AML-193 (cell line): ENCODE measurements around the gene MSH3.

Experiments used
- DNase-seq, 2 experiments: peaks; one replicate each; lab custom pipeline; 2025; lab: John Stamatoyannopoulos, UW

Gene MSH3

DNA sequence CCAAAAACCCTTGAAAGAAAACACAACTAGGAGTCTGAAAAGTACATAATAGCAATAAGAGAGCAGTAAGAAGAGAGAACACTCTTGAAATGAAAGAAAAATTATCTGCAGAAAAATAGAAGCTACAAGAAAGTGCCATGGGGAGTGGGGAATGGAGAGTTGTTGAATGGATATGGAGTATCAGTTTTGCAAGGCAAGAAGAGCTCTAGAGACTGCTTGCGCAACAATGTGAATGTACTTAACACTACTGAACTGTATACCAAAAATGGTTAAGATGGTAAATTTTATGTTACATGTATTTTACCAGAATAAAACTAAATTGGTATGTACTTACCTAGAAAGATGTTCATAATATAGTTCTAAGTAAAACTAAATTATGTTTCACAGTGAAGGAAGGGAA is 251.0 kb downstream of the MSH3 start:
- DNase-seq = peak in 1 of 2 experiments; percentile 24

DNA sequence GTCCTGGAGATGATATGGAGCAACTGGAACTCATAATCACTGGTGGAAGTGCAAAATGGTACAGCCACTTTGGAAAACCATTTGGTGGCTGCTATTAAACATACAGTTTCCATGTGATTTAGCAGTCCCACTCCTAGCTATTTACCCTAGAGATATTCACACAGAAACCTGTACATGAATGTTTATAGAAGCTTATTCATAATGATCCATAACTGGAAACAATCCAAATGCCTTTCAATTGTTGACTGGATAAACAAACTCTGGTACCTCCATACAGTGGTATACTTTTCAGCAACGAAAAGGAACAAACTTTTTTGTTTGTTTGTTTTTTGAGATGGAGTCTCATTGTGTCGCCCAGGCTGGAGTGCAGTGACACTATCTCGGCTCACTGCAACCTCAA is 258.0 kb downstream of the MSH3 start:
- no peak for DNase-seq

DNA sequence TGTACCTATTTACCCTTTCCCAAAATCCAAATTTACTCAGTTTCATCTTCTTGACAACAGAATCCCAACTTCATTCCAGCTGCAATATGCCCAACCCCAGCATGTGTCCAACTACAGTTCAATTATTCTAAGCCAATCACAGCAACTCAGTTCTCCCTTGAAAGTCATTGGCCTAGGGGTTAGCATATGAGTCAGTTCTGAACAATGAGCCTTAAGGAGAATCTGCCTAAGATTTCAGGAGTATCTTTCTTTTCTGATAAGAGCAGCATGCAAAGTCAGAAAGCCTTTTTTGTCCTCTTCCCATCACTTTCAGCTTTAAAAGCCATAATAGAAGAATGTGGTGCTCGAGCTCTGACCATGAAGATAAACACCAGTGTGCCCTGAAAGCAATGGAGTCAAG is 261.3 kb downstream of the MSH3 start:
- no peak for DNase-seq

DNA sequence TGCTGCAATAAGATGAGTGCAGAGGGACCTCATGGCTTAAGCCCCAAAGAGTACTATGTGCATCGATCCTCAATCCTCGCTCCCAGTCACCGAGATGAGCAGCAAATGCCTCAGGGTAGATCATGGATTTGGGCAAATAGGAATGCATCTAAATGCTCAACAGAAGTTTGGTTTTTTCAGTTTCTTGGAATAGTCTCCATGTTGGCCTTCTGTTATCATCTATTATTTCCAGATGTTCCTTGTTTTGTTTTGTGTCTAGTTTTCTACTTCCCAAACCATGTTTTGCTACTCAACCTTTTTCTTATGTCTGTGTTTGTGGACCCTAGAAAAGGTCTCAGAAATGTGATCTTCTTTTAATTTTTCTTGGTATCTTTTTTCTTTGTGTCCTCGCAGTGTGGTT is 262.2 kb downstream of the MSH3 start:
- no peak for DNase-seq

DNA sequence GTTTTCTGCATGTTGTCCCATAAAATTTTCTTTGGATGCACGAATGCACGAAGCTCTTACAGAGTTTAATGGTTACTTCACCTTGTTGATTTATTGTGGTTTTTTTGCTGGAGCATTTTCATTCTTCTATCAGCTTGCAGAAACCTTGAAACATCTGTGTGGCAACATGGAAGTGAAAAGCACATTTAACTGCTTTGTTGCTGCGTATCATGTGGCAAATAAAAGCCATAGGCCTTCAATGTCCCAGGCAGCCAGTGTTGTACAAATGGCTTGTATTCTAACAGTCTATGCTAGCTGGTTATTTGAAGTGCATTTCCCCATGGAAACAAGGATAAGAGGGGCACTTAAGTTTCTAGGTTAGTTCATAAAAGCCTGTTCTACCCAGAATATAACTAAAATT is 263.2 kb downstream of the MSH3 start:
- no peak for DNase-seq

DNA sequence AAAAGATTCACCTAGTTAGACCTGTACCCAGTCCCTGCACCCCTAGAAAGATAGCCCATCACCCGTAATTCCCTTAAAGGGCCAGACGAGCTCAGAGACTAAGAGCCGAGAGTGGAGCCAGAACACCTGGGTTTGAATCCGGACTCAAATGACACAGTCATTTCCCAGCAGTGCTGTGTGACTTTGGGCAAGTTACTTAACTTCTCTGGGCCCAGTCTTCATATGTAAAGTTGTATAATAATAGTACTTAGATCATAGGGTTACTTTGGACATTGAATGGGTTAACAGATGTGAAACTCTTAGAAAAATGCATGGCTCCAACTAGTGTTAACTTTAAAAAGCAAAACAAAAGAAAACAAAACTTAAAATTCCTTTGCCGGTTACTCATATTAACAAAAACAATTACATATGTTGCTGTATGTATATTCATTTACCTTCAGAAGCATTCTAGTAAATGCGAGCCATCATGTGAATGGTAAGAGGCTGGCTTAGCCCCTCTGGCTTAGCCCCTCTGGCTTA is 265.3 kb downstream of the MSH3 start:
- DNase-seq = no peak

DNA sequence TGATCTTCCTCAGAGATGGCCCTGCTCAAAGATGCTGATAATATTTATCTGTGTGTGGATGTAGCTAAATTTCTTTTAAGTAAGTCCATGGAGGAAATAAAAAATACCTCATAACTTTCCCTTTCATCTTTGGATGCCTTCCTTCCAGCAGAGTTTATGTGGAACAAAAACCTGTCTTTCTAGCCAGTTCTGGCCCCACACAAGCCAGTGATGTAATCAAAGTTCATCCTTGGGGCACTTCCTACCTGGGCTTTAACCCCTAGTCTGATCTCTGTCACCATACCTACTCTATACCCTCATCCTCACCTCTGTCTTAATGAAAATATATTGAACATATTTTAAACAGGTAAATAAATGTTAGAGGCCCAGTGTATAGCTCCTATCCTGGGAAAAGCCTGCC is 265.9 kb downstream of the MSH3 start:
- no peak for DNase-seq

DNA sequence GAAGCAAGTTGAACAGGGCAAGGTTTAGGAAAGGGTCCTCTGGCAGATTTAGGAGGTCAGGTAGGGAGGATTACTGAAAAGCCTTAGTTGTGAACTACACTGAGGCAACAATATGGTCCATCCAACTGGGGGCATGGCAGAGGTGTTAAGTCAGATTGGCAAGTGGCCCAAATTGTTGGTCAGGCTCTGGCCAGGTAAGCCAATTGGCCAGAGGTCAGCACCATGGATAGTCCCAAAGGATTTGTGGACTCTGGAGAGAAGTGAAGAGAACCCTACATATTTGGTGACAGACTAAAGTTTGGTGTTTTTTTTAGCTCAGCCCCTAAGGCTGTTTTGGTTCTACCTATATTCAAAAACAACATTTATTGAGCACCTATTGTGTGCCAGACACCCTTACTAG is 266.6 kb downstream of the MSH3 start:
- DNase-seq = no peak

DNA sequence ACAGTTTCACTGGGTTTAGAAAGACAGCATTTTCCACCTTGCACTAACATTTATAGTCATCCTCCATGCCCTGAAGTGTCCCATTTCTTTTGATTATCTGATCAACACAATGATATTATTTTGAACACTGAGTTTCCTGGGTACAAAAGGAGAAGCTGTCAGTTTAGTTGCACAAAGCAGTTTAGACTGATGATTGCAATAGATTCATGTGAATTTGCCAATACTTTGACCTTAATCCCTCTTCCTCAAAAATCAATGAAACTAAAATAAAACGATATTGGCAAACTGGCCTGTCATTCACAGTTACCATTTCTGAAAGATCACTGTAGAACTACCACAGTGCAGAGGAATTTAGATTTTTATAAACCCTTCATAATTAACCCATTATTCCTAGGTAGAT is 271.5 kb downstream of the MSH3 start:
- DNase-seq = peak; percentile 36 to 58
